ENCODE data around the gene MAP3K3.

Gene MAP3K3

DNA sequence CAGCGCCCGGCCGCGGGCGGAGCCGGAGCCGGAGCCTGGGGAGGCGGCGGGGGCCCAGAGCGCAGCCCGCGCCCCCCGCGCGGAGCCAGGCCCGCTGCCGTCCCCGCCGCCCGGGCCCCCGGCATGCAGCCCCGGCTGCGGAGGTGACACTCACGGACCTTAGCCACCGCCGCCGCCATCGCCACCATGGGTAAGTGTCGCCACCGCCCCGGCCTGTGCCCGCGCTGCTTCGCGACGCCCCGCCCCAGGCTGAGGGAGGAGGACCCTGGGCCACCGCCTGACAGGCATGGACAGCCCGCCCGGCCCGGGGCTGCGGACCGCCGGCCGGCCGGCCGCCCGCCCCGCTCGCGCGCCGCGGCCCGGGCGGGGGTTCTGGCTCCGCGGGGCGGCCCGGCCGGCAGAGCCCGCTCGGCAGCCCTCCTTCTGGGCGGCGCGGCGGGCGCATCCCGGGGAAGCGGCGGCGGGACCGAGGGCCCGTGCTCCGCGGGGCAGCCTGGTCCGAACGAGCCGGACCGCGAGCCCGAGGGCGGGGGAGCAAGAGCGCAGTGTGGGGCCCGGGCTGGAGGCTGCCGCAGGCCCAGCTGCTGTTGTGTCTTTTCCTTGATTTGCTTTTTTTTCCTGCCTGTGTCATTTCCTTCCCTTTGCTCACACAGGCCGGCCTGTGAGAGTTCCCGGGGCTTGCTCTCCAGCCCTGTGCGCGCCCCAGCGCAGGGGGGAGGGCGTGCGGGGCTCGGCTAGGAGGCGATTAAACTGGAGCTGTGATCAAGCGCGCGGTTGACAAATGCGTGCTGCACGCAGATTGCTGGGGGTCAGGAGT is 565 bp downstream of the MAP3K3 start:
- peak in 1 of 2 donors; percentile 0 for DNase-seq (ENCODE audit: low read depth in 2 of 2, low spot score in 1 of 2)

DNA sequence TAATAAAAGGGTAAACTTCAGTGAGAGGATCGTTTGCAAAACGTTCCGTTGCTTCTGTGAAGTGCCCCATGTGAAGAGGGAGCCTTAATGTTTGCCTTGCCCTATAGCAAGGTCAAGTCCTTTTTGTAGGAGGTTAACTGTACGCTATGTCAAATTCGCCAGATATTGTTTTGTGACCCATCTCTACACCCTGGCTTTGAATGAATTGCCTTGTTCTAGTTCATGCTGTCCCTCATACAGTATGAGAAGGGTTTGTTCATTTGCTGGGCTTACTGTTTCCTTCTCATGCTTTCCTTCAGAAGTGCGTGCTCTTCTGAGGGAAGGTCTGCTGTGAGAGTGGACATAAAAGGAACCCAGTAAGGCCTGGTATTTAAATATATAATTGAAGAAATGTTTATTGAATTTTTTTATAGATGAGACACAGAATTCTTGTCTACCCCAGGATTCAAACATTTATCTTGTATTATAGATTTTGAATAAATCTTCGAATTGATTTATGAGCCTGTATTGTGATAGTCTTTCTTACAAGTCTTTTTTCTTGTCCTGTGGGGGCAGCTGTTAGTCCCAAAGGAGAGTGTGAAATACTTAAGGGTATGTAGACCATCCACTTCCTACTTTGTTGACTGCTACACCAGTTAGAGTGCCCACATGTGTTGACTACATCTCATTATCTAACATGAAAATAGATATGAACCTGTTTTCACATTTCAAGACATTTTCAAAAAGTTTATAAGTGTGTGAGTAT is 1.7 kb downstream of the MAP3K3 start:
- no peak for DNase-seq (ENCODE audit: low read depth in 2 of 2, low spot score in 1 of 2)

DNA sequence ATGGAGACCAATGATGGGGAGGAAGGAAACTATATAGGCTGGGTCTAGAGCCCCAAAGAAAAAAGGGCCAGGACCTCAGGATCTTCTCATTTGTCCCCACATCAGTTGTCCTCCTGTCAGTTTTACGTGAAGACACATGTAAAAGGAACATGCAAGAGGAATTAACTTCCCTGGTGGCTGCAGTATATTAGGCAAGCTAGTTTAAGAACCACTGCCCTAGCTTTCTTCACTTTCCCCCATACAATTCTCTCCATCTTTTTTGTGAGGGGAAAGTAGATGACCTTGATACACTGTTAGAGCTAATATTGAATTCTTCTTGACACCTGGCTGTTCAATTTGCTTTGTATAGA is 2.3 kb downstream of the MAP3K3 start:
- DNase-seq (ENCODE audit: low read depth in 2 of 2, low spot score in 1 of 2): no peak

DNA sequence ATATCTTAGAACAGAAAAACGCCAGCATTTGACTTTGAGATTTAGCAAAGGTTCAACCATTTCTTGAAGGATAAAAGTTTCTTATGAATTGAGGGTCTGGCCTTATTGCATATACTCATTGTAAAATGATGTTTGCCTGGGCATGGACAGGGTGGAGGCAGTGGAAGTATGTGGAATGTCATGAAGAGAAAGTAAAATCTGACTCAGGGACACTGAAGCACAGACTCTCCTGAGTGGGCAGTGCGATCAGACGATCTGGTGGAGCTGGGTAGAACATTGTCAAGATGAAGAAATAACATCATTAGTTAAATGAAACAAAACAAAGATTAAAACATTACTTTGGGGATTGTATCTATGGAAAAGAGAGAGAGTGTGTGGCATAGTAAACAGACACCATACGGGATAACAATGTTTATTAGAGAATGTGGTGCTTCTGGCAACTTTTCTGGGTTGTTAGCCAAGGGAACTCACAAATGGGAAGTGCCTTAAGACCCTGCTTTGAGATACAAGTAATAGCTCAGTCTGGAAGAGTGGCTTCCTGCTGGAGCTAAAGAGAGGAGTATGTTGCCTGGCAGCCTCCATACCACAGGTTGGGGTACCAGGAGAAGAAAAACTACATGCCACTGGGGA is 4.4 kb downstream of the MAP3K3 start:
- DNase-seq (ENCODE audit: low read depth in 2 of 2, low spot score in 1 of 2): no peak

DNA sequence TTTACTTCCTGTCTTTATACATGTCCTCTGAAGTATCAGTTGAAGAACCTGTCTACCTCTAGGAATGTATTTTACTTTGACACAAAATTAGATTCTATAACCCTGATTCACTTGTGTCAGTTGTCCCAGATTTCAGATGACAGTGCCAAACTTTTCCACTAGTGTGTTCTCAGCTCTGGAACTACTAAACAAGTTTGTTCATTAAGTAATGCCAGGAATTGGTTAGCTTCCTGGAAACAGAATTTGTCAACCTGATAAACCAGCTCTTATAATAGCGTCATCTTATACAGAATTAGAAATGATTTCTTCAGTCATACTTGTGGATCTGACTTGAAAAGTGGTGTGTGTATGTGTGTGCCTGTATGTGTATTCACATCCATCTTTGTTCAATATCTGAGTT is 7.4 kb downstream of the MAP3K3 start:
- DNase-seq (ENCODE audit: low read depth in 2 of 2, low spot score in 1 of 2): no peak

DNA sequence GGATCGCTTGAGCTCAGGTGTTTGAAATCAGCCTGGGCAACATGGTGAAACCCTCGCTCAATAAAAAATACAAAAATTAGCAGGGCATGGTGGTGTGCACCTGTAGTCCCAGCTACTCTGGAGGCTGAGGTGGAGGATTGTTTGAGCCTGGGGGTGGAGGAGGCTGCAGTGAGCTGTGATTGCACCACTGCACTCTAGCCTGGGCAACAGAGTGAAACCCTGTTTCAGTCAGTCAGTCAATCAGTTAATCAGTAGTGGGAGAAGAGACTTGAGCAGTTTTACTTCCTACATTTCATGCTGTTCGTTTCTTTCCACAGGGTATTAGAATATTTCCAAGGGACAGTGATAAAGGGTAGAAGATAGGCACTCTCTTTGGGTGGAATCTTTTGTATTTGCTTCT is 8.8 kb downstream of the MAP3K3 start:
- DNase-seq (ENCODE audit: low read depth in 2 of 2, low spot score in 1 of 2): no peak

DNA sequence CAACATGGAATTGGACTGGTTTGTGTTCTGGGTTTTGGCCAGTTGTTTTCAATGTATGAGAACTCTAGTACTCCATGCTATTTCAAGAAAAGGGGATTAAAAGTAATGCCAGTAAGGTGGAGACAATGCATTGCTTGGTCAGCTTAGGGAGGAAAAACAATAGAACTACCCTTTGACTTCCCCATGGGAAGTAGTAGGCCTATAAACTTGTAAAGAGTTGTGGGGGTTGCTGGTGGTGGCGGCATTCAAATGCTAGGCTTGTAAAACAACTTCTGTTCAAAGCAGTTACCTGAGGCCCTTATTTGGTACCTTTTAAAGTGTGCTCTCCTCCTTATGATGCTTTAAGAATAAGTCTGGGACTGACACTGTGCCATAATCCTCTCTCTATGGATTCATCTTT is 9.4 kb downstream of the MAP3K3 start:
- no peak for DNase-seq (ENCODE audit: low read depth in 2 of 2, low spot score in 1 of 2)

DNA sequence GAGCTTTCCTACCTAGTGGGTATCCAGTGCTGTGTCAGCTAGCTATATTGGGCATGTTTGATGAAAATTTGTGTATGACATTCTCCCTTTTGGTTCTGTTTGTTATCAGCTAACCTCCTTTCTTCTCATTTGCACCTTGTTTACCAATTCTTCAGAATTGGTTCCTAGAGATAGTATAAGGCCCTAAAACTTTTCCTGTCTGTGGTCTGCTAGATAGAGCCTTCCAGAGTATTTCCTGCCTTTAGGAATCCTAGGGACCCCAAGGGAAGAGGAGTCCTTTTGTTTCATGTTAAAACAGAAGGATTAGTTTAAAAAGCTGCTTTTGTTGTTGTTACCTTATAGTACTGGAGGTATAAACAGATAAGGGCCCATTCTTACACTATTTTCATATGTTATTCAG is 11.5 kb downstream of the MAP3K3 start:
- no peak for DNase-seq (ENCODE audit: low read depth in 2 of 2, low spot score in 1 of 2)

DNA sequence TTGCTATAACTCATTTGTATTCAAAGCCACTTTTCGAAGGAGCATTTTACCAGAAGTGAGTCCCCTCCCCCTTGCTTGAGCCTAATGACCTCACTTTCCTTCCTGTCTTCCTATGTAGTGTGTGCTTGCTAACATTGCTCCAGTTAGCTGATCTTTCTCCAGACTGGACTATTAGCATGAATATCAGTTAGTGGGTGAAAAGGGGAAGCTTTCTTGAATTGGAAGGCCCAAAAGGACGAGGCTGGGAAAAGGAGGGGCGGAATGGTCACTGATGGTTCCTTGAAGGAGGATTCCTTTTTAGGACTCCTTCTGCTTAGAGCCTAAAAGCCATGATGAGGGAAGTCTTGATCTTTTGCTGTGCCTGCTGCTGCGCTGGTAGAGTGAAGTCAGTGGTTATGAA is 11.9 kb downstream of the MAP3K3 start:
- DNase-seq (ENCODE audit: low read depth in 2 of 2, low spot score in 1 of 2): no peak

DNA sequence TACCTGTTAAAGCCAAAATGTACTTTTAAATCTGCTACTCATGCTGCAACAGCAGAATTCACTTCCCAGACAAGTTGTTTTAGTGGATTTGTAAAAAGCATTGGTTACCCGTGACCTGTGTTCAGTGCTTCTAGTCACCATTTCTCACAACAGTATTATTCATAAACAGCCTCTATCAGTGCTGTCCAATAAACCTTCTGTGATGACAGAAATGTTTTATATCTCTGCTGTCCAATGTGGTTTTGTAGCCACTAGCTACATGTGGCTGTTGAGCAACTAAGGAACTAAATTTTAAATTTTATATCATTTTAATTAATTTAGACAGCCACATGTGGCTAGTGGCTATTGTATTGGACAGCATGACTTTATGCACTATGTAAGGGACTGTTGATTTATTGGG is 12.6 kb downstream of the MAP3K3 start:
- DNase-seq (ENCODE audit: low read depth in 2 of 2, low spot score in 1 of 2): no peak

DNA sequence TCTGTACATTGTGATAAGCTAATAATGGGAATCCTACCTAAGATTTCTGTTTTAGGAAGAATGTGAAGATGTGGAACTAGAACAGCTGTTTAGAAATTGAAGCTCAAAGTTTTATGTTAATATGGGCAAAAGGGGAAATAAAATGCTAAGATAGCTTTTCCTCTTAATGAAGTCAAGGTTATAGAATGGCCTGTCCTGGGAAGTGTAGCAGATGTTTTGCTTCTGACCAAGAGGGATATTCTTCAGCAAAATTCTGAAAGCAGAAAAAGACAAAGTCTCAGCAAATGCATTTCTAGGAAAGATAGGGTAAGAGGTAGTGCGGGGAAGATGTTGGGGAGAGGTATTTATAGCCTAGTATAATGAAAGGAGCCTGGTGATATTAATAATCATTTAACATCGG is 13.1 kb downstream of the MAP3K3 start:
- DNase-seq (ENCODE audit: low read depth in 2 of 2, low spot score in 1 of 2): no peak

DNA sequence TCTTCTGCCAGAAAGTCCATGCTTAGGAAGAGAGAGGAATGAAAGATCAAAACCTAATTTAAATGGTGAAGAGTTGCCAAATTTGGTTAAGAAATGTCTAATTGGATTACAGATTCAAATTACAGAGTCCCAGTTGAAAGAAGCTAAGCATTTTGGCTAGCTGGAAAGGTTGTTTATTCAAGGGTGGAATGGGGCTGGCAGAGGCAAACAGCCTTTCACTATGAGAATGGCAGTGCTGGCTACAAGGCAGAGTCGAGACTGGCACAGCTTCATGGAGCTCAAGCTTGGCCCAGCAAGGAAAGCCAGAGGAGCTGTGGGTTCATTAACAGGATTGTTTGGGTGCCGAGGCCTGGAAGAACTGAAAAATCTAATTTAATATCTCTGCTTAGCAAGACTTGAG is 13.6 kb downstream of the MAP3K3 start:
- DNase-seq (ENCODE audit: low read depth in 2 of 2, low spot score in 1 of 2): no peak

DNA sequence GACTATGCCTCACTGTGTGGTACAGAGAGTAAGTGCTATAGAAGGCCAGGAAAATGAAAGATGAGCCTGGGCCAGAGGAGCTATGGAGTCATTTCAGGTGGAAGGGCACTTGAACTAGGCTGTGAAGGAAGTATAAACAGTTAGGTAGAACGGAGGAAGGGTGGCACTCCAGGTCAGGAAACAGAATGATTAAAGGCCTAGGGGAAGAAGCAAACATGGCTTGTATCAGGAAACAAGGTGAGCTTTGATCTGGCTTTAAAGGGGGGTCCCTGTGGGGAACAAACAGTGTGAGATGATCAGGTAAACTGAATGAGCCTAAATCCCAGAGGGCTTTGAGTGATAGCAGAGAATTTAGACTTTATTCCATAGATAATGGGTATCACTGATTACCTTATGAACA is 16.9 kb downstream of the MAP3K3 start:
- no peak for DNase-seq (ENCODE audit: low read depth in 2 of 2, low spot score in 1 of 2)

DNA sequence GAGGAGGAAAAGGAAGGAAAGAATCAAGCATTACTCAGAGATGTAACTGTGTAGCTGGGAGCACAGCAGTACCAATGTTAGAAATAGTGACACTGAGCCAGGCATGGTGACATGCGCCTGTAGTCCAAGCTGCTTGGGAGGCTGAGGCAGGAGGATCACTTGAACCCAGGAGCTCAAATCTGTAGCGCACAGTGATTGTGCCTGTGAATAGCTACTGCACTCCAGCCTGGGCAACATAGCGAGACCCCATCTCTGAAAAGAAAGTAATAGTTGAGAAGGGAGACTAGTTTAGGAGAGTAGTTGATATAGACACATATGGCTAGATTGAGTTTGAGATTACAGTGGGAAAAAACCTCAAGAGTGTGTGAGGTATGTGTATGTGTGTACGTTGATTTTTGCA is 17.8 kb downstream of the MAP3K3 start:
- no peak for DNase-seq (ENCODE audit: low read depth in 2 of 2, low spot score in 1 of 2)

DNA sequence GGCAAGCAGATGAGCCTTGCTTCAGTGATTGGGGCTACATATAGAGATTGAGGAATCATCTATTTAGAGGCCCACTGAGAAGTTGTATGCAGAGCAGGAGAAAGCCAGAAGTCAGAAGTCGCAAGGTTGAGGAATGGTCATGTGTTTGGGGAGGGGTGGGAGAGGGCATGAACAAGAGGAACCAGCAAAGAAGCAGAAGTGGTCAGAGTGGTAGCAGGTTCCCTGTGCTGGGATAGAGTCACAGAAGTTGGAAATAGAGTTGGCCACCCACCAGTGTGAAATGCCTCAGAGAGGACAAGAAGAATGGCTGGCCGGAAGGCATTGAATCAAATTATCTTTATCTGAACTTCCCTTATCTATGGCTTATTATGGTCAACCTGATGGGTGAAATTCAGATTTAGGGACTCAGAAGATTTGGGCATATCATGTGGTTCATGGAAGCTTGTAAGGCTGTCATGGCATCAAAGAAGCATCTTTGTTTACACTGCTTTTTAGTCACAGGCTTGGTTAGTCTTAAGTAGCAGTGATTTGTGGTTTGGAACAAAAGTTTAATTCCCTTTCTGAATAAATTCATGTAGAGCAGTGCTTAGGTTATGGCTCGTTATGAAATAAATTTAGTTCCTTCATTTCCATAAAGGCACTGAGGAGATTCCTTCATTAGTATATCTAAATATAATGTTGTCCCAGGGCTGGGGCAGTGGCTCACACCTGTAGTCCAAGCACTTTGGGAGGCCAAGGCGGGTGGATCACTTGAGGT is 19.7 kb downstream of the MAP3K3 start:
- no peak for DNase-seq (ENCODE audit: low read depth in 2 of 2, low spot score in 1 of 2)

DNA sequence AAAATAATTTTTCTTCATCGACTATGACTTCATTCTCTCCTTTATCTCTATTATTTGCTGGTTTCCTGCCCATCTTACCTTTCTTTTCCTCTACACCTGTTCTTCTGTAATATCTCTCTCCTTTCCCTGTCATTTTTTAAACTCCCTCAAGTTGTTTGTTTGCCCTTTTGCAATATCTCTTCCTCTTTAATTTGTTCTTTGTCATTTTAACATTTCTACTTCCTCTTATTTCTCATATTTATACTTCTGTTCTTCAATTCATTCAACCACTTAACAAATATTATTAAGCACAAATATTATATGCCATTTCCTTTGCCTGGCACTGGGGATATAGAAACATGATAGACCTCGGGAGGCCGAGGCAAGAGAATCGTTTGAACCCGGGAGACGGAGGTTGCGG is 22.6 kb downstream of the MAP3K3 start:
- no peak for DNase-seq (ENCODE audit: low read depth in 2 of 2, low spot score in 1 of 2)

DNA sequence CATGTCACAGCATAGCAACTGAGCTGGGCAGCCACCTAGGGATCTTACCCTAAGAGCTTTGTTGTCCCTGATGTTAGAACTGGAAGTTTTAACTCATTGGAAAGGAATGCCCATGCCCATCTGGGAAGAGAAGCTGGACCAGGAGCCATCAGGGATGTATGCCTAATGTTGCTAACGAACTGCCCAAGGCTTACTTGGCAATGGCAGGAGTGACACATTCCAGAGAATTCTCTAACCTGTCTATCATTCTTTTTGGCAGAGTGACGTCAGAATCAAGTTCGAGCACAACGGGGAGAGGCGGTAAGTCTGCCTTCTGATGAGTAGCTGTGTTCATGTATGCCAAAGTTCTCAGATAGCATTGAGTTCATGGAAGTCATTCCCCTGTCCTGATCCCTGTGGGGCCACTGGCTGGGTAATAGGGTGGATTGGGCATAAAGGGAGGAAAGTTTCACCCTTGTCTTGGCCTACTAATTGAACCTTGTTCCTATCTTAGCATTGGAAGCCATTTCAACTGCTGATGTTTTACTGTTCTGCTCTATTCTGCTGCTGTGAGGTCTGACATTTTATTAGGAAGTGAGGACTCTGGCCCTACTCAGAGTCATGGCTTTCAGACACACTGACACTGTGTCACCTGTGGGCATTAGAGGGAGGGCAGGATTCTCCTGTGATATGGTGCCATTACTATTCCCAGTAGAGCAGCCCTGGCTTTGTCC is 23.7 kb downstream of the MAP3K3 start:
- no peak for DNase-seq (ENCODE audit: low read depth in 2 of 2, low spot score in 1 of 2)

DNA sequence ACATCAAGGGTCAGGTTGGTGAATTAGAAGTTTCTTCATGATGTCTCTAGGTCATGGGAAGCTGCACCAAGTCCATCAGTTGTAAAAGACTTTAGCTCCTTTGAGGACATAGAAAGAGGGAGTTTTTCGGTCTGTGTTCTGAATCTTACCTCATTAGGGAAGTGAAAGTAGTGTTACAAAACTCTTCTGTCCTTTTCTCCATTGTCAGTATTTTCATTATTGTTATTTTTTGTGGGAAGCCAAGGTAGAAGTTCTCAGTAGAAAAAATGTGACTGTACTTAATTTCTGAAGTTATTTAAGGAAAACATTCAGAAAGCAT is 24.2 kb downstream of the MAP3K3 start:
- no peak for DNase-seq (ENCODE audit: low read depth in 2 of 2, low spot score in 1 of 2)

DNA sequence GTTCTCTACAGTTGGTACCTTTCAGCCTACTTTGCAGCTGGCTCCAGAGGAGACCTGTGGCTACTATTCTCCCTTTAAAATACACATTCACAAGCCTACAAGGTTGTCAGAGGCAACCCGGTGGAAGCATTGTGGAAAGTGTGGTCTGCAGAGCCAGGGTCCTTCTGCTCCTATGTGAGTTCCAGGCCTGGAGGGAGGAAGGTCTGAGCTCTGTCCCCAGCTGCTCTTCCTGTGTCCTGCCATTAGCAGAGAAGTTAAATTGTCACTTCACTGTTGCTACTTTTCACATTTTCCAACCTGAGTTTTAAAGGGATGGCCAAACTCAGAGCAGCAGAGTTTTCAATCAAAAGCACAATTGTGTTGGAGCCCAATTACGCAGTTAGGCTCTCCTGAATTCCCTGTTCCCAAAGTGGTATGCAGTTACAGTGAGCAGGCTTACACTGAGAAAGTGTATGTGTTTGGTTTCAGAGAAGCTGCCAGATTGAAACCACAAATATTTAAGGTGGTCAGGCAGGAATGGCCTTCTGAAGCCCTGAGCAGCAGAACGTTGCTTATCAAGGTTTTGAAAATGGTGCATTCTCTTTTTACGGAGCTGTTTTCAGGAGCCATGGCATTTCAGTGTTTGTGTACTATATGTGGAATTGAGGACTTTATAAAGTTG is 25.0 kb downstream of the MAP3K3 start:
- no peak for DNase-seq (ENCODE audit: low read depth in 2 of 2, low spot score in 1 of 2)

DNA sequence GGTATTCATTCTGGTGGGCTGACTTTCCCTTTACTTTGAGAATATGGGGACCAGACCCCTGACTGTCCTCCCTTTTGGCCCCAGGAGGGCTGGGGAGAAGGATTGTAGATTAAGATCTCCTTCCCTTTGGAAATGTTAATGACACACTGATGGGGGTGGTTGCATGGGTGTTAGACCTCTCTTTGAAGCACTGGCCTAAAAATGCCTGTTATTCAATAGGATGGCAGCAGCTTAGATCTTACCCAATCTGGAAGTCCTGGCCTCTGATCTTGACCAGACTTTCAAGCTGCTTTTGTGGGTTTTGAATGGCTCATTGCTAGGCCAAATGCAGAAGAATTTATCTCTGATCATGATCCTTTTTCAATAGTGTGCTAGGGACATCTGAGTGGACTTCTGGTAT is 25.7 kb downstream of the MAP3K3 start:
- no peak for DNase-seq (ENCODE audit: low read depth in 2 of 2, low spot score in 1 of 2)

DNA sequence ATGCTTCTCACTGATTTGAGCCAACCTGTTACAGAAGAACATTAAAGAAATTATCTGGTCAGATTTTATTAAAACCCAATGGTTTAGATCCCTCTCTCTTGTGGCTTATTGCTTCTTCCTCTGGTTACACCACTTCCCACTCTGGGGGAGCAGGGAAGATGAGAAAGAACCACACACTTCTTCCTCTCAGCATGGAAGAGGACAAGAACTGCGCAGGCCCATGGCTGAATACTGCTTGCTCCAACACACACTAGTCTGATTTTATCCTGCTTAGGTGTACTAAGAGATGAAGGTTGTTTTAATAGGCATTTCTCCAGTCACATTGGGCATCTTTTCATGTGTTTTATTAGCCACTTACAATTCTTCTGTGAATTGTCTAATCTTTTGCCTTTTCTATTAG is 27.6 kb downstream of the MAP3K3 start:
- DNase-seq (ENCODE audit: low read depth in 2 of 2, low spot score in 1 of 2): no peak

Data from stimulated activated CD8-positive, alpha-beta memory T cell treated with anti-CD3 and anti-CD28 coated beads, Interleukin-4, amount 100 ng/mL, for 4 hours (primary cell).